ENCODE measurements around the gene NADSYN1.

GRCh38 chr11:71532036-71532610 lies 79.1 kb downstream of the NADSYN1 start:
- TF ChIP-seq REST (tag by site-specific recombination; IDR thresholded peaks at IDR 0.05) (no peak), WT1 (tag by site-specific recombination; IDR thresholded peaks at IDR 0.05) (no peak), ZNF138 (tag by site-specific recombination; IDR thresholded peaks at IDR 0.05; ENCODE audit: borderline replicate concordance) (no peak), KLF16 (tag by site-specific recombination; IDR thresholded peaks at IDR 0.05) (no peak), ZNF530 (tag by site-specific recombination; IDR thresholded peaks at IDR 0.05; ENCODE audit: low read depth) (no peak), ZNF837 (tag by site-specific recombination; IDR thresholded peaks at IDR 0.05) (no peak)
